Sigmoid colon (tissue), 7 donors: ENCODE data around the gene EPB41L4B. TPM values are rescaled to one million over a fixed set of nuclear protein-coding genes. Genes with fewer than 3 reads are reported as not detected.

Experiments
- DNase-seq: peaks from one replicate; pipeline ENCODE4 v3.0.0-alpha.2; 2019
- H3K27ac ChIP-seq, 4 donors: fragments of 200-600 bp; sonication (generic); one replicate each; pipeline ENCODE4 v1.5.1; 2016 to 2019; ENCODE audit warnings: mild to moderate bottlenecking in 1 of 4
- H3K27me3 ChIP-seq, 3 donors: fragments of 200-600 bp; sonication (generic); one replicate each; pipeline ENCODE4 v1.5.1; 2019; ENCODE audit warnings: mild to moderate bottlenecking in 1 of 3
- H3K36me3 ChIP-seq, 4 donors: fragments of 200-600 bp; sonication (generic); one replicate each; pipeline ENCODE4 v1.5.1; 2016 to 2019
- H3K4me1 ChIP-seq, 4 donors: fragments of 200-600 bp; sonication (generic); one replicate each; pipeline ENCODE4 v1.5.1; 2017 to 2019
- H3K4me3 ChIP-seq, 4 donors: fragments of 200-600 bp; sonication (generic); one replicate each; pipeline ENCODE4 v1.5.1; 2017 to 2019; ENCODE audit warnings: mild to moderate bottlenecking in 2 of 4, moderate library complexity in 1 of 4
- H3K9me3 ChIP-seq, 4 donors: fragments of 200-600 bp in 3 of 4; sonication (generic) in 3 of 4; one replicate each; pipeline versions ENCODE4 v1.5.1 to v1.6.1; 2013 to 2019
- EP300 ChIP-seq, 4 donors: sonication (generic); formaldehyde crosslinking; IDR thresholded peaks; one replicate each; pipeline ENCODE4 v1.6.1; 2017; ENCODE audit warnings: antibody characterized with exemption in 4 of 4
- POLR2A ChIP-seq, 2 donors: fragments of 450-650 bp; IDR thresholded peaks; one replicate each; pipeline ENCODE4 v1.6.1; 2016; ENCODE audit warnings: antibody characterized with exemption in 2 of 2, mild to moderate bottlenecking in 2 of 2, moderate library complexity in 2 of 2
- POLR2AphosphoS5 ChIP-seq, 4 donors: sonication (generic); formaldehyde crosslinking; IDR thresholded peaks; one replicate each; pipeline ENCODE4 v1.6.1; 2017; ENCODE audit warnings: antibody characterized with exemption in 4 of 4
- WGBS, 2 donors: extraction: QIAGEN DNeasy Blood & Tissue Kit; methylation state at CpG; one replicate each; pipeline ENCODE4 v1.1.7; 2013; 5-methylcytosine and 5-hydroxymethylcytosine counted together
- intact Hi-C: fragments of 100-400 bp; cut with DNase I; formaldehyde crosslinking; loops from one replicate; pipeline ENCODE4 v1.15.1; 2023
- polyA plus RNA-seq, 3 donors: library from polyadenylated mRNA; stranded (reverse); fragments of 200-250 nt; gene quantifications; one replicate each; pipeline ENCODE4 v1.2.3, GENCODE V29; 2013
- total RNA-seq, 4 donors: library from RNA; depleted of rRNA; stranded (reverse); fragments of >200 nt; gene quantifications; one replicate each; pipeline ENCODE4 v1.1.0, GENCODE V29; 2016
- TF ChIP-seq, protein P1 (sequence below), 4 experiments: fragments of 450-650 bp in 3 of 4; fragments of 200-600 bp in 1 of 4; IDR thresholded peaks; one replicate each; pipeline ENCODE4 v1.5.1; 2016 to 2019; ENCODE audit warnings: antibody characterized with exemption in 4 of 4, mild to moderate bottlenecking in 3 of 4, moderate library complexity in 2 of 4
- donor health status: healthy with polysubstance abuse.
- donor health status: Bipolar disorder and iron deficiency.
- donor health status: healthy.

Gene EPB41L4B
- total and polyA plus RNA-seq, 7 donors = 0.49 to 160 (median 2.5) TPM

DNA sequence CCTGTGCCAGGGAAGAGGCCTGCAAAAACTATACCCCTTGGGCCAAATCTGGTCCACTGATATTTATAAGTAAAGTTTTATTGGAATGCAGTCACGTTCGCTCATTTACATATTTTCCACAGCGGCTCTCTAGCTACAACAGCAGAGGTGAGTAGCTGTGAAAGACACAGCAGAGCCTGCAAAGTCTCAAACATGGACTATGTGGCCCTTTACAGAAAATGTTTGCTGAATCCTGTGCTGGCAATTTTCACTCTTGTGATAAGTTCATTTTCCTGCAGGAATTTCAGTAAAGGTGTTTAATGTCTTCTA lies 70.1 kb downstream of the EPB41L4B start:
- 27 to 73% methylated on average over 3 of the region's 3 CpGs for WGBS, 2 donors
- no peaks in the 10 kb centered on the region for H3K27me3 ChIP-seq
- TF ChIP-seq POLR2A (IDR thresholded peaks at IDR 0.05) (no peak), EP300 (IDR thresholded peaks at IDR 0.05) (no peak), POLR2AphosphoS5 (IDR thresholded peaks at IDR 0.05) (no peak)
- TF ChIP-seq, protein P1, sequence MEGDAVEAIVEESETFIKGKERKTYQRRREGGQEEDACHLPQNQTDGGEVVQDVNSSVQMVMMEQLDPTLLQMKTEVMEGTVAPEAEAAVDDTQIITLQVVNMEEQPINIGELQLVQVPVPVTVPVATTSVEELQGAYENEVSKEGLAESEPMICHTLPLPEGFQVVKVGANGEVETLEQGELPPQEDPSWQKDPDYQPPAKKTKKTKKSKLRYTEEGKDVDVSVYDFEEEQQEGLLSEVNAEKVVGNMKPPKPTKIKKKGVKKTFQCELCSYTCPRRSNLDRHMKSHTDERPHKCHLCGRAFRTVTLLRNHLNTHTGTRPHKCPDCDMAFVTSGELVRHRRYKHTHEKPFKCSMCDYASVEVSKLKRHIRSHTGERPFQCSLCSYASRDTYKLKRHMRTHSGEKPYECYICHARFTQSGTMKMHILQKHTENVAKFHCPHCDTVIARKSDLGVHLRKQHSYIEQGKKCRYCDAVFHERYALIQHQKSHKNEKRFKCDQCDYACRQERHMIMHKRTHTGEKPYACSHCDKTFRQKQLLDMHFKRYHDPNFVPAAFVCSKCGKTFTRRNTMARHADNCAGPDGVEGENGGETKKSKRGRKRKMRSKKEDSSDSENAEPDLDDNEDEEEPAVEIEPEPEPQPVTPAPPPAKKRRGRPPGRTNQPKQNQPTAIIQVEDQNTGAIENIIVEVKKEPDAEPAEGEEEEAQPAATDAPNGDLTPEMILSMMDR (IDR thresholded peaks at IDR 0.05) = no peak
- H3K4me3 ChIP-seq = no peak overlapping the region
- DNase-seq = no peak
- no peak overlapping the region for H3K27ac ChIP-seq
- intact Hi-C loops = no loop called here
- H3K36me3 ChIP-seq = no peaks in the 10 kb centered on the region
- no peaks in the 10 kb centered on the region for H3K4me1 ChIP-seq
- no peaks in the 10 kb centered on the region for H3K9me3 ChIP-seq

DNA sequence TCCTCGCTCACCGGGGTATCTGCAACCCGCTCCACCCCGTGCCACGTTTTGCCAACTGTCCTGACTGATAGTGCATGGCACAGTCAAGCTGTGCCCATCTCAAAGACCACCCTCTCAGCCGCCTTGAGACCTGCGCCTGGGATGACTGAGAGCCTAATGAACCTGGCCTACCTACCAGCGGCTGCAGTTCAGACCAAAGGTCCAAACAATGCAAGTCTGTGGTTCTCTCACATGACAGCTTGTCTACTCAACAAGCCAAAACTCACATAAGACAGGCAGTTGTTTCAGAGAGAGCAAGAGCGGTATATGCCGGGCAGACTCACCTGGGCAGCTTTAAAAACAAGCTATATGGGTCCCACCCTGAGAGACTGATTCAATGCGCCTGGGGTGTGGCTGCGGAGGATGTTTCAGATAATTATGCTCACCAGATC lies 70.5 kb downstream of the EPB41L4B start:
- WGBS, 2 donors = 50 to 84% methylated on average over 12 of the region's 12 CpGs
- intact Hi-C loops = no loop called here
- TF ChIP-seq POLR2A (IDR thresholded peaks at IDR 0.05) (no peak), POLR2AphosphoS5 (IDR thresholded peaks at IDR 0.05) (no peak), EP300 (IDR thresholded peaks at IDR 0.05) (no peak)
- TF ChIP-seq, protein P1 (IDR thresholded peaks at IDR 0.05) = no peak
- no peak for DNase-seq
- H3K4me3 ChIP-seq = no peak overlapping the region
- H3K36me3 ChIP-seq = no peaks in the 10 kb centered on the region
- no peaks in the 10 kb centered on the region for H3K9me3 ChIP-seq
- H3K4me1 ChIP-seq = no peaks in the 10 kb centered on the region
- H3K27me3 ChIP-seq = no peaks in the 10 kb centered on the region
- no peak overlapping the region for H3K27ac ChIP-seq

DNA sequence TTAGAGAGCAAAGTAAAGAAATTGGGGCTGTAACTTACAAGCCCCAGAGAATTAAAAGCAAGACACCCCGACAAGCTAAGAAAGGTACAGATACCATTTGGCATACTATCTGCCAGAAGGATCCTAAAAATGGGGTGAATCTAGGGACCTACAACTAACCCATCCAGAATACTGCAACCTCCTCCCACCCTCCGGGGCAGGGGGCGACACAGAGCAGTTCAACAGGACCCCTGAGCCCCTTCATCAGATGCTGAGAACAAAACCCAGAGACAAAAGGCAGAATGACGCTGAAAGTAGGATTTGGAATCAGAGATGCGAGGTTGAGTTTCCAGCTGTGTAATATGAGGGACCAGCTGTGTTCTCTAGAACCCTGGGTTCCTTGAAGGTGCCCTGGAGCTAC lies 71.2 kb downstream of the EPB41L4B start:
- Histone ChIP-seq H3K4me1 (peaks cover 0 to 2% (median 0%) of the 10 kb centered on the region in 4 donors), H3K27ac (no peak overlapping the region), H3K9me3 (no peaks in the 10 kb centered on the region), H3K36me3 (no peaks in the 10 kb centered on the region), H3K27me3 (no peaks in the 10 kb centered on the region), H3K4me3 (no peak overlapping the region)
- 89 to 91% methylated on average over 5 of the region's 5 CpGs for WGBS, 2 donors
- intact Hi-C loops = loop anchor here (5.0 kb wide), 1 partner anchor 273 kb away; no protein-coding TSS in a partner anchor
- DNase-seq = no peak
- no peak for TF ChIP-seq POLR2AphosphoS5 (IDR thresholded peaks at IDR 0.05)
- TF ChIP-seq EP300 (IDR thresholded peaks at IDR 0.05) = no peak
- no peak for TF ChIP-seq POLR2A (IDR thresholded peaks at IDR 0.05)
- TF ChIP-seq, protein P1 (IDR thresholded peaks at IDR 0.05) = no peak

DNA sequence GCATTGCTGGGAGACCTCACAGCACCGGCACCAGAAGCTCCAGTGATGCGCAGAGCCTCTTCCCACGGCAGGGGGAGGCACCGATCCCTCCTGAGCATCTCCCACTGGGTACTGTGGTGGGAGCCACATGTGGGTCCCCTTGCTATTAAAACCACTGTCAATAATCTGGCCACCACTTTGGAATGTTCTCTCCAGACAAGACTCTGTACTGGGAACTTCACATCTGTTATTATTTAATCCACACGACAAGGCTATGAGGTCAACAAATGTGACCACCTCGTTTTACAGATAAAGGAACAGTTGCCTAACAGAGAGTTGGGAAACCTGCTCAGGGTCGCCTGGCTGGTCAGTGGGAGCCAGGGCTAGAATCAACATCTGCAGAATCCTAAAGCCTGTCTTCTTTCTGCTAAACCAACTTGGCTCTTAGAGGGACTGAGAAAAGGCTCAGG lies 72.7 kb downstream of the EPB41L4B start:
- Histone ChIP-seq H3K36me3 (no peaks in the 10 kb centered on the region), H3K27ac (no peak overlapping the region), H3K4me1 (peaks cover 0 to 5% (median 0%) of the 10 kb centered on the region in 4 donors), H3K4me3 (no peak overlapping the region), H3K27me3 (no peaks in the 10 kb centered on the region), H3K9me3 (no peaks in the 10 kb centered on the region)
- TF ChIP-seq POLR2A (IDR thresholded peaks at IDR 0.05) = no peak
- TF ChIP-seq, protein P1 (IDR thresholded peaks at IDR 0.05) = no peak
- no peak for TF ChIP-seq EP300 (IDR thresholded peaks at IDR 0.05)
- no peak for TF ChIP-seq POLR2AphosphoS5 (IDR thresholded peaks at IDR 0.05)
- intact Hi-C loops = loop anchor here (5.0 kb wide), 1 partner anchor 274 kb away; no protein-coding TSS in a partner anchor
- no peak for DNase-seq
- WGBS, 2 donors = 72 to 82% methylated on average over 7 of the region's 7 CpGs

DNA sequence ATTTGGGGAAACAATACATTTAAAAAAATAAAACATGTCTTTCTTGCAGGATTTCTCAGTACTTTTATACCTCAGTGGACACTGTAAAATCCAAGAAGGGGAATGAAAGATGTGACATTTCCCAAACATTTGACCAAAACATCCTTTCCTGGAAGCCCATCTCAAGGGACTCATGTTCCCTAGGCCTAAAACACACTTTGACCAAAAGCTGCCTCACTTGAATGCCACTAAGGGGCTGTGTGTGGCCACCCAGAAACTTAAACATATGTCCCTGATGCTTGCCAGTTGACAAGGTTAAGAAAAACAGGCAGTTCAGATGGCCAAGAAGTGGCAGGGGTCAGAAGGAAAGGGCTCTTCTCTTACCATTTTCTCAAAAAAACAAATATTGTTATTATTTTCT lies 73.6 kb downstream of the EPB41L4B start:
- peaks cover 0 to 5% (median 0%) of the 10 kb centered on the region in 4 donors for H3K4me1 ChIP-seq
- no peak for TF ChIP-seq POLR2A (IDR thresholded peaks at IDR 0.05)
- TF ChIP-seq EP300 (IDR thresholded peaks at IDR 0.05) = no peak
- TF ChIP-seq, protein P1 (IDR thresholded peaks at IDR 0.05) = no peak
- TF ChIP-seq POLR2AphosphoS5 (IDR thresholded peaks at IDR 0.05) = no peak
- intact Hi-C loops = loop anchor here (5.0 kb wide), 1 partner anchor 275 kb away; no protein-coding TSS in a partner anchor
- DNase-seq = no peak
- H3K4me3 ChIP-seq = no peak overlapping the region
- H3K36me3 ChIP-seq = no peaks in the 10 kb centered on the region
- H3K27me3 ChIP-seq = no peaks in the 10 kb centered on the region
- no peaks in the 10 kb centered on the region for H3K9me3 ChIP-seq
- no peak overlapping the region for H3K27ac ChIP-seq
